MM.1S (cell line): ENCODE data around the gene IGF2.

Source experiments
- DNase-seq: peaks from one replicate; pipeline ENCODE4 v3.0.0-alpha.2; 2015
- H2AFZ ChIP-seq: fragments of 300-600 bp; sonication (generic); 2 replicates; pipeline ENCODE4 v1.6.0; 2016; ENCODE audit warnings: antibody characterized with exemption, low read length
- H3F3A ChIP-seq: fragments of 300-600 bp; sonication (generic); 2 replicates; pipeline ENCODE4 v1.6.1; 2016; ENCODE audit warnings: mild to moderate bottlenecking, antibody characterized with exemption, low read length, moderate library complexity, mixed read lengths; ENCODE audit not compliant: insufficient read depth
- H3K27ac ChIP-seq: fragments of 300-600 bp; sonication (generic); 2 replicates; pipeline ENCODE4 v1.5.1; 2016; ENCODE audit warnings: mild to moderate bottlenecking, low read length
- H3K27me3 ChIP-seq: fragments of 300-600 bp; sonication (generic); replicated peaks from 2 replicates; pipeline ENCODE4 v1.6.0; 2016; ENCODE audit warnings: low read length; ENCODE audit not compliant: insufficient read depth
- H3K36me3 ChIP-seq: fragments of 300-600 bp; sonication (generic); replicated peaks from 2 replicates; pipeline ENCODE4 v1.6.1; 2016; ENCODE audit warnings: mild to moderate bottlenecking, low read length, mixed read lengths; ENCODE audit not compliant: insufficient read depth
- H3K4me1 ChIP-seq: fragments of 300-600 bp; sonication (generic); 2 replicates; pipeline ENCODE4 v1.6.1; 2016; ENCODE audit warnings: low read length, mixed read lengths
- H3K4me2 ChIP-seq: fragments of 300-600 bp; sonication (generic); 2 replicates; pipeline ENCODE4 v1.6.0; 2016; ENCODE audit warnings: low read depth, low read length
- H3K4me3 ChIP-seq: fragments of 300-600 bp; sonication (generic); 2 replicates; pipeline ENCODE4 v1.5.1; 2016; ENCODE audit warnings: low read length, mixed read lengths
- H3K79me2 ChIP-seq: fragments of 300-600 bp; sonication (generic); 2 replicates; pipeline ENCODE4 v1.6.1; 2016; ENCODE audit warnings: mixed run types, low read length, mixed read lengths
- H3K9ac ChIP-seq: fragments of 300-600 bp; sonication (generic); 2 replicates; pipeline ENCODE4 v1.6.1; 2016; ENCODE audit warnings: low read length, mixed read lengths
- H3K9me2 ChIP-seq: fragments of 300-600 bp; sonication (generic); replicated peaks from 2 replicates; pipeline ENCODE4 v1.6.1; 2016; ENCODE audit warnings: mild to moderate bottlenecking, low read length, mixed read lengths; ENCODE audit not compliant: insufficient read depth
- H3K9me3 ChIP-seq: fragments of 300-600 bp; sonication (generic); replicated peaks from 2 replicates; pipeline ENCODE4 v1.6.1; 2016; ENCODE audit warnings: mild to moderate bottlenecking, low read length, mixed read lengths; ENCODE audit not compliant: insufficient read depth
- H4K20me1 ChIP-seq: fragments of 300-600 bp; sonication (generic); 2 replicates; pipeline ENCODE4 v1.6.1; 2016; ENCODE audit warnings: mild to moderate bottlenecking, low read length, moderate library complexity, mixed read lengths; ENCODE audit not compliant: insufficient read depth
- CTCF ChIP-seq: fragments of 300-600 bp; sonication (generic); IDR thresholded peaks from 2 replicates; pipeline ENCODE4 v1.5.1; 2016; ENCODE audit warnings: antibody characterized with exemption, low read length, mixed read lengths
- EZH2 ChIP-seq: fragments of 300-600 bp; sonication (generic); optimal IDR thresholded peaks from 2 replicates; pipeline ENCODE3; 2017; ENCODE audit warnings: low read depth, mild to moderate bottlenecking, antibody characterized with exemption, low read length, mixed read lengths
- EZH2phosphoT487 ChIP-seq: fragments of 300-600 bp; sonication (generic); IDR thresholded peaks from 2 replicates; pipeline ENCODE4 v1.6.1; 2018; ENCODE audit warnings: antibody characterized with exemption, low read length

The IGF2 gene

GRCh38 chr11:2096919-2097301, 42.3 kb downstream of the IGF2 start:
- Histone ChIP-seq H3K4me3 (no peak overlapping the region), H3K27ac (no peak overlapping the region), H3K36me3 (no peaks in the 10 kb centered on the region), H3K9me3 (no peaks in the 10 kb centered on the region), H3K4me2 (no peak overlapping the region), H3K9me2 (no peaks in the 10 kb centered on the region), H3K9ac (no peak overlapping the region), H3K4me1 (no peaks in the 10 kb centered on the region), H3K27me3 (peaks cover 98% of the 10 kb centered on the region), H2AFZ (no peak overlapping the region), H3K79me2 (no peaks in the 10 kb centered on the region), H4K20me1 (no peaks in the 10 kb centered on the region), H3F3A (no peaks in the 10 kb centered on the region)
- no peak for TF ChIP-seq EZH2phosphoT487
- no peak for TF ChIP-seq CTCF
- TF ChIP-seq EZH2, result no peak
- no peak for DNase-seq

- DNase-seq, result no peak
- H3K27me3 ChIP-seq, result peaks cover 98% of the 10 kb centered on the region
- TF ChIP-seq CTCF (no peak), EZH2 (no peak), EZH2phosphoT487 (no peak)
- H3K36me3 ChIP-seq, result no peaks in the 10 kb centered on the region
- H3K4me1 ChIP-seq, result no peaks in the 10 kb centered on the region
- no peak overlapping the region for H3K4me2 ChIP-seq
- no peaks in the 10 kb centered on the region for H3K9me3 ChIP-seq
- H3K9ac ChIP-seq, result no peak overlapping the region
- no peaks in the 10 kb centered on the region for H4K20me1 ChIP-seq
- no peak overlapping the region for H3K4me3 ChIP-seq
- H3K9me2 ChIP-seq, result no peaks in the 10 kb centered on the region
- H3K79me2 ChIP-seq, result no peaks in the 10 kb centered on the region
- no peaks in the 10 kb centered on the region for H3F3A ChIP-seq
- no peak overlapping the region for H3K27ac ChIP-seq
- H2AFZ ChIP-seq, result no peak overlapping the region
Observed at GRCh38 chr11:2096011-2096918, 42.9 kb downstream of the IGF2 start.

GRCh38 chr11:2095542-2095941, 43.6 kb downstream of the IGF2 start:
- H3K36me3 ChIP-seq, result no peaks in the 10 kb centered on the region
- no peak overlapping the region for H3K9ac ChIP-seq
- H3K9me2 ChIP-seq, result no peaks in the 10 kb centered on the region
- DNase-seq, result no peak
- TF ChIP-seq CTCF, result no peak
- TF ChIP-seq EZH2, result no peak
- TF ChIP-seq EZH2phosphoT487, result no peak
- H3K9me3 ChIP-seq, result no peaks in the 10 kb centered on the region
- no peak overlapping the region for H3K27ac ChIP-seq
- no peaks in the 10 kb centered on the region for H3K79me2 ChIP-seq
- no peak overlapping the region for H3K4me2 ChIP-seq
- no peaks in the 10 kb centered on the region for H3F3A ChIP-seq
- H3K4me1 ChIP-seq, result no peaks in the 10 kb centered on the region
- no peak overlapping the region for H3K4me3 ChIP-seq
- H3K27me3 ChIP-seq, result peaks cover 98% of the 10 kb centered on the region
- no peak overlapping the region for H2AFZ ChIP-seq
- no peaks in the 10 kb centered on the region for H4K20me1 ChIP-seq
